MM.1S (cell line): ENCODE measurements around the gene HNRNPLL.

ENCODE experiments used
- DNase-seq: peaks from one replicate; pipeline ENCODE4 v3.0.0-alpha.2; 2015
- H2AFZ ChIP-seq: fragments of 300-600 bp; sonication (generic); 2 replicates; pipeline ENCODE4 v1.6.0; 2016; ENCODE audit warnings: antibody characterized with exemption, low read length
- H3F3A ChIP-seq: fragments of 300-600 bp; sonication (generic); 2 replicates; pipeline ENCODE4 v1.6.1; 2016; ENCODE audit warnings: mild to moderate bottlenecking, antibody characterized with exemption, low read length, moderate library complexity, mixed read lengths; ENCODE audit not compliant: insufficient read depth
- H3K27ac ChIP-seq: fragments of 300-600 bp; sonication (generic); 2 replicates; pipeline ENCODE4 v1.5.1; 2016; ENCODE audit warnings: mild to moderate bottlenecking, low read length
- H3K27me3 ChIP-seq: fragments of 300-600 bp; sonication (generic); replicated peaks from 2 replicates; pipeline ENCODE4 v1.6.0; 2016; ENCODE audit warnings: low read length; ENCODE audit not compliant: insufficient read depth
- H3K36me3 ChIP-seq: fragments of 300-600 bp; sonication (generic); replicated peaks from 2 replicates; pipeline ENCODE4 v1.6.1; 2016; ENCODE audit warnings: mild to moderate bottlenecking, low read length, mixed read lengths; ENCODE audit not compliant: insufficient read depth
- H3K4me1 ChIP-seq: fragments of 300-600 bp; sonication (generic); 2 replicates; pipeline ENCODE4 v1.6.1; 2016; ENCODE audit warnings: low read length, mixed read lengths
- H3K4me2 ChIP-seq: fragments of 300-600 bp; sonication (generic); 2 replicates; pipeline ENCODE4 v1.6.0; 2016; ENCODE audit warnings: low read depth, low read length
- H3K4me3 ChIP-seq: fragments of 300-600 bp; sonication (generic); 2 replicates; pipeline ENCODE4 v1.5.1; 2016; ENCODE audit warnings: low read length, mixed read lengths
- H3K79me2 ChIP-seq: fragments of 300-600 bp; sonication (generic); 2 replicates; pipeline ENCODE4 v1.6.1; 2016; ENCODE audit warnings: mixed run types, low read length, mixed read lengths
- H3K9ac ChIP-seq: fragments of 300-600 bp; sonication (generic); 2 replicates; pipeline ENCODE4 v1.6.1; 2016; ENCODE audit warnings: low read length, mixed read lengths
- H3K9me2 ChIP-seq: fragments of 300-600 bp; sonication (generic); replicated peaks from 2 replicates; pipeline ENCODE4 v1.6.1; 2016; ENCODE audit warnings: mild to moderate bottlenecking, low read length, mixed read lengths; ENCODE audit not compliant: insufficient read depth
- H3K9me3 ChIP-seq: fragments of 300-600 bp; sonication (generic); replicated peaks from 2 replicates; pipeline ENCODE4 v1.6.1; 2016; ENCODE audit warnings: mild to moderate bottlenecking, low read length, mixed read lengths; ENCODE audit not compliant: insufficient read depth
- H4K20me1 ChIP-seq: fragments of 300-600 bp; sonication (generic); 2 replicates; pipeline ENCODE4 v1.6.1; 2016; ENCODE audit warnings: mild to moderate bottlenecking, low read length, moderate library complexity, mixed read lengths; ENCODE audit not compliant: insufficient read depth
- EZH2 ChIP-seq: fragments of 300-600 bp; sonication (generic); optimal IDR thresholded peaks from 2 replicates; pipeline ENCODE3; 2017; ENCODE audit warnings: low read depth, mild to moderate bottlenecking, antibody characterized with exemption, low read length, mixed read lengths
- EZH2phosphoT487 ChIP-seq: fragments of 300-600 bp; sonication (generic); IDR thresholded peaks from 2 replicates; pipeline ENCODE4 v1.6.1; 2018; ENCODE audit warnings: antibody characterized with exemption, low read length
- TF ChIP-seq, protein P1 (sequence below): fragments of 300-600 bp; sonication (generic); IDR thresholded peaks from 2 replicates; pipeline ENCODE4 v1.5.1; 2016; ENCODE audit warnings: antibody characterized with exemption, low read length, mixed read lengths

The HNRNPLL gene

DNA sequence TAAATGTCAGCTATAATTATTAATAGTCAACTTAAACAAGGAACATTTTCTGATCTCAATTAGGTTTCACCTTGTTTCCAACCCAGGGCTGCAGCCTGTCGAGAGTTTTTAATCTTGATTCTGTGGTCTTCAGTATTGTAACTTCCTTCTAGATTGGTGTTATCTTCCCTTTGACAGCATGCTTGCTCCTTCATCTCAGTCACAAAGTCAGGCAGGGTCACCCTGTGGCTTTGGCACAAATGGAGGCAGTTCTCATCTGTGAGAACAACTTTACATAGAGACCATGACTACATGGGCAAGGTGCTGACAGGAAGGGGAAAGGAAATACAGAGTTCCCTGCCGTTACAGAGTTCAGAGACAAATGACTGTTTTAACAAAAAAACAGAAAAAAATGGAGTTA lies 50.5 kb downstream of the HNRNPLL start:
- no peak overlapping the region for H3K9ac ChIP-seq
- no peaks in the 10 kb centered on the region for H3K4me1 ChIP-seq
- no peaks in the 10 kb centered on the region for H3F3A ChIP-seq
- no peak for DNase-seq
- no peaks in the 10 kb centered on the region for H3K79me2 ChIP-seq
- H4K20me1 ChIP-seq: no peaks in the 10 kb centered on the region
- H3K9me2 ChIP-seq: no peaks in the 10 kb centered on the region
- H3K27ac ChIP-seq: no peak overlapping the region
- H3K27me3 ChIP-seq: no peaks in the 10 kb centered on the region
- H2AFZ ChIP-seq: no peak overlapping the region
- TF ChIP-seq, protein P1, sequence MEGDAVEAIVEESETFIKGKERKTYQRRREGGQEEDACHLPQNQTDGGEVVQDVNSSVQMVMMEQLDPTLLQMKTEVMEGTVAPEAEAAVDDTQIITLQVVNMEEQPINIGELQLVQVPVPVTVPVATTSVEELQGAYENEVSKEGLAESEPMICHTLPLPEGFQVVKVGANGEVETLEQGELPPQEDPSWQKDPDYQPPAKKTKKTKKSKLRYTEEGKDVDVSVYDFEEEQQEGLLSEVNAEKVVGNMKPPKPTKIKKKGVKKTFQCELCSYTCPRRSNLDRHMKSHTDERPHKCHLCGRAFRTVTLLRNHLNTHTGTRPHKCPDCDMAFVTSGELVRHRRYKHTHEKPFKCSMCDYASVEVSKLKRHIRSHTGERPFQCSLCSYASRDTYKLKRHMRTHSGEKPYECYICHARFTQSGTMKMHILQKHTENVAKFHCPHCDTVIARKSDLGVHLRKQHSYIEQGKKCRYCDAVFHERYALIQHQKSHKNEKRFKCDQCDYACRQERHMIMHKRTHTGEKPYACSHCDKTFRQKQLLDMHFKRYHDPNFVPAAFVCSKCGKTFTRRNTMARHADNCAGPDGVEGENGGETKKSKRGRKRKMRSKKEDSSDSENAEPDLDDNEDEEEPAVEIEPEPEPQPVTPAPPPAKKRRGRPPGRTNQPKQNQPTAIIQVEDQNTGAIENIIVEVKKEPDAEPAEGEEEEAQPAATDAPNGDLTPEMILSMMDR: no peak
- no peak for TF ChIP-seq EZH2
- TF ChIP-seq EZH2phosphoT487: no peak
- H3K36me3 ChIP-seq: no peaks in the 10 kb centered on the region
- H3K4me2 ChIP-seq: no peak overlapping the region
- H3K4me3 ChIP-seq: no peak overlapping the region
- H3K9me3 ChIP-seq: no peaks in the 10 kb centered on the region

DNA sequence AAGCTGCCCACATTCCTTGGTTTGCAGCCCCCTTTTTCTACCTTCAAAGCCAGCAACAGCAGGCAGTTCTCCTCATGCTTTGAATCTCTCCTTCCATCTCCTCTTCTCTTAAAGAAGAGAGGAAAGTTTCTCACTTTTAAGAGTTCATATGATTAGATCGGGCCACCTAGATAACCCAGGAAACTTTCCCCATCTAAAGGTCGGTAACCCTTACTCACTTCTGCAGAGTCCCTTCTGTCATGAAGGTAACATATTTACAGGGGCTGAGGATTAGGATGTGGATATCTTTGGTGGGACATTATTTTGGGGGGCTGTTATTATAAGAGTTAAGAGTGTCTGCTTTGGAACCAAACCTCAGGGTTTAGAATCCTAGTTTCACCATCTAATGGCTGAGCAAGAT lies 51.0 kb downstream of the HNRNPLL start:
- H3K27me3 ChIP-seq: no peaks in the 10 kb centered on the region
- TF ChIP-seq EZH2phosphoT487 (no peak), EZH2 (no peak)
- TF ChIP-seq, protein P1: no peak
- H3K9me2 ChIP-seq: no peaks in the 10 kb centered on the region
- H4K20me1 ChIP-seq: no peaks in the 10 kb centered on the region
- no peak overlapping the region for H3K9ac ChIP-seq
- no peaks in the 10 kb centered on the region for H3K36me3 ChIP-seq
- no peak overlapping the region for H3K27ac ChIP-seq
- H3K9me3 ChIP-seq: no peaks in the 10 kb centered on the region
- no peak for DNase-seq
- H3F3A ChIP-seq: no peaks in the 10 kb centered on the region
- no peak overlapping the region for H2AFZ ChIP-seq
- no peak overlapping the region for H3K4me2 ChIP-seq
- no peak overlapping the region for H3K4me3 ChIP-seq
- no peaks in the 10 kb centered on the region for H3K79me2 ChIP-seq
- no peaks in the 10 kb centered on the region for H3K4me1 ChIP-seq

DNA sequence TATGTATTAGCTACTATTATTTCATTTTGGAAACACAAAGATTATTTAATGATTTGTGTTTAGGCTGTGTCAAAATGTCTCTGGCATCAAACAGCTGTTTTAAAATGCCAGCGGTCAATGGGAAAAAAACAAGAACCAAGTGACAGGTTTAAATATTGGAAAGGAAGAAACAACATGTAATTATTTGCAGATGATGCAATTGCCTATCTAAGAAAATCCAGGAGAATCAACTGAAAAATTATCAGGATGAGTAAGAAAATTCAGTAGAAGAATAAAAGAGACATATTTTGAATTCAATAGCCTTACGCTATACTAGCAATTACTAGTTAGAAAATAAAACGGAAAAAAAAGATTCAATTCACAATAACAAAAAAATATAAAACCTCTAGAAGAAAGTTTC lies 51.6 kb downstream of the HNRNPLL start:
- Histone ChIP-seq H4K20me1 (no peaks in the 10 kb centered on the region), H3K4me2 (no peak overlapping the region), H3K9me2 (no peaks in the 10 kb centered on the region), H3K36me3 (no peaks in the 10 kb centered on the region), H3K27ac (no peak overlapping the region), H3K4me1 (no peaks in the 10 kb centered on the region), H3K27me3 (no peaks in the 10 kb centered on the region), H3K9me3 (no peaks in the 10 kb centered on the region), H3K79me2 (no peaks in the 10 kb centered on the region), H3K4me3 (no peak overlapping the region), H2AFZ (no peak overlapping the region), H3F3A (no peaks in the 10 kb centered on the region), H3K9ac (no peak overlapping the region)
- DNase-seq: no peak
- TF ChIP-seq, protein P1: no peak
- TF ChIP-seq EZH2: no peak
- TF ChIP-seq EZH2phosphoT487: no peak

DNA sequence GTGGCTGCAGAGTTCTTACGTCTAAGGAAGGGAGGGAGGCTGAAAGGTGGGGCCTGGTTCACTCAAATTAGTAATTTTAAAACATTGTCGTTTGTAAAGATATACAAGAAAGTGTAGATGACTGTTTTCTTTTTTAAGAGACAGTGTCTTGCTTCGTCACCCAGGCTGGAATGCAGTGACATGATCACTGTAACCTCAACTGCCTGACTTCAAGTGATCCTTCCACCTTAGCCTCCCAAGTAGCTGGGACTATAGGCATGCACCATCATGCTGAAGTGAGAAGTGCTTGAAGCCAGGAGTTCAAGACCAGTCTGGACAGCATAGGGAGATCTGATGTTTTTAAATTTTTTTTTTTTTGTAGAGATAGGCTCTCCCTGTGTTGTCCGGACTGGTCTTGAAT lies 52.9 kb downstream of the HNRNPLL start:
- H2AFZ ChIP-seq: no peak overlapping the region
- H3F3A ChIP-seq: no peaks in the 10 kb centered on the region
- H3K4me2 ChIP-seq: no peak overlapping the region
- H3K9ac ChIP-seq: no peak overlapping the region
- no peaks in the 10 kb centered on the region for H3K4me1 ChIP-seq
- no peaks in the 10 kb centered on the region for H3K36me3 ChIP-seq
- no peak overlapping the region for H3K27ac ChIP-seq
- no peak for DNase-seq
- no peak for TF ChIP-seq EZH2phosphoT487
- TF ChIP-seq, protein P1: no peak
- no peak for TF ChIP-seq EZH2
- H3K79me2 ChIP-seq: no peaks in the 10 kb centered on the region
- no peaks in the 10 kb centered on the region for H3K27me3 ChIP-seq
- H3K9me2 ChIP-seq: no peaks in the 10 kb centered on the region
- no peaks in the 10 kb centered on the region for H4K20me1 ChIP-seq
- no peak overlapping the region for H3K4me3 ChIP-seq
- no peaks in the 10 kb centered on the region for H3K9me3 ChIP-seq
